Neutrophil (primary cell): ENCODE data around the gene PERM1.

Experiments used
- H3K27ac ChIP-seq: fragments of 200-600 bp; sonication (generic); 2 replicates; pipeline ENCODE4 v1.5.1; 2016; ENCODE audit warnings: mild to moderate bottlenecking, moderate library complexity
- H3K27me3 ChIP-seq: fragments of 200-600 bp; sonication (generic); 2 replicates; pipeline ENCODE4 v1.6.0; 2016; ENCODE audit warnings: mild to moderate bottlenecking
- H3K36me3 ChIP-seq: fragments of 200-600 bp; sonication (generic); 2 replicates; pipeline ENCODE4 v1.5.1; 2017
- H3K4me1 ChIP-seq, 2 experiments: fragments of 200-600 bp in 1 of 2; sonication (generic) in 1 of 2; 1 replicate in 1 of 2; 2 replicates in 1 of 2; pipeline versions ENCODE4 v1.5.1 to v1.6.1; 2013 to 2016; ENCODE audit warnings: low read depth in 1 of 2, low read length in 1 of 2, mild to moderate bottlenecking in 1 of 2, moderate library complexity in 1 of 2; ENCODE audit not compliant: control insufficient read depth in 1 of 2, insufficient read depth in 1 of 2
- H3K4me3 ChIP-seq, 2 experiments: fragments of 200-600 bp in 1 of 2; sonication (generic) in 1 of 2; 1 replicate in 1 of 2; 2 replicates in 1 of 2; pipeline ENCODE4 v1.5.1; 2013 to 2016; ENCODE audit warnings: low read depth in 1 of 2, low read length in 1 of 2, mild to moderate bottlenecking in 1 of 2, moderate library complexity in 1 of 2
- H3K9me3 ChIP-seq: fragments of 200-600 bp; sonication (generic); 2 replicates; pipeline ENCODE4 v1.5.1; 2016
- TF ChIP-seq, protein P1 (sequence below): fragments of 200-600 bp; sonication (generic); IDR thresholded peaks from 2 replicates; pipeline ENCODE4 v1.5.1; 2016; ENCODE audit warnings: antibody characterized with exemption

Gene PERM1

DNA sequence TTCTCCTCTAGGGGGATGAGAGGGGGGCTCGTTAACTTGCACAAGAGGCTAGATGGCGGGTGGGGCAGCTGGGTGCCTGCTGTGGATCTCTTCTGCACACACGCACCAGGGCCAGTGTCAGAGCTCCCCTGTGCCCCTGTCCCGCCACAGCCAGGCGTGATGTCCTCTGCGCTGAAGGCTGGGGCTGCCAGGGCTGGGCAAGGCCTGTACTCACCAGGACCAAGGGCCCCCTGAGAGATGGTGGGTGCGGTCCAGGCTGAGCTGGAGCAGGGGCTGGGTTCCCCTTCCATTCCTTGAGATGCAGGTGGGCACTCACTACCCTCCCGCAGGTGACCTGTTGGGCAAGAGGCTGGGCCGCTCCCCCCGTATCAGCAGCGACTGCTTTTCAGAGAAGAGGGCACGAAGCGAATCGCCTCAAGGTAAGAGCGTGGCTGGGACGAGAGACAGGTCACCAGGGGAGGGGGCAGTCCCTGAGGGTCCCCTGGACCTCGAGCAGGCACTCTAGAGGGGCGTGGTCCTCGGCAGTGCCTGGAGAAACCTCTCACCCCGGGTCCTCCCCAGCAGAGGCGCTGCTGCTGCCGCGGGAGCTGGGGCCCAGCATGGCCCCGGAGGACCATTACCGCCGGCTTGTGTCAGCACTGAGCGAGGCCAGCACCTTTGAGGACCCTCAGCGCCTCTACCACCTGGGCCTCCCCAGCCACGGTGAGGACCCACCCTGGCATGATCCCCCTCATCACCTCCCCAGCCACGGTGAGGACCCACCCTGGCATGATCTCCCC lies 43.0 kb downstream of the PERM1 start:
- Histone ChIP-seq H3K27ac (no peak overlapping the region), H3K4me1 (peaks cover 0 to 23% of the 10 kb centered on the region in 2 experiments), H3K27me3 (peaks cover 92% of the 10 kb centered on the region), H3K4me3 (no peak overlapping the region), H3K36me3 (no peaks in the 10 kb centered on the region), H3K9me3 (no peaks in the 10 kb centered on the region)
- TF ChIP-seq, protein P1, sequence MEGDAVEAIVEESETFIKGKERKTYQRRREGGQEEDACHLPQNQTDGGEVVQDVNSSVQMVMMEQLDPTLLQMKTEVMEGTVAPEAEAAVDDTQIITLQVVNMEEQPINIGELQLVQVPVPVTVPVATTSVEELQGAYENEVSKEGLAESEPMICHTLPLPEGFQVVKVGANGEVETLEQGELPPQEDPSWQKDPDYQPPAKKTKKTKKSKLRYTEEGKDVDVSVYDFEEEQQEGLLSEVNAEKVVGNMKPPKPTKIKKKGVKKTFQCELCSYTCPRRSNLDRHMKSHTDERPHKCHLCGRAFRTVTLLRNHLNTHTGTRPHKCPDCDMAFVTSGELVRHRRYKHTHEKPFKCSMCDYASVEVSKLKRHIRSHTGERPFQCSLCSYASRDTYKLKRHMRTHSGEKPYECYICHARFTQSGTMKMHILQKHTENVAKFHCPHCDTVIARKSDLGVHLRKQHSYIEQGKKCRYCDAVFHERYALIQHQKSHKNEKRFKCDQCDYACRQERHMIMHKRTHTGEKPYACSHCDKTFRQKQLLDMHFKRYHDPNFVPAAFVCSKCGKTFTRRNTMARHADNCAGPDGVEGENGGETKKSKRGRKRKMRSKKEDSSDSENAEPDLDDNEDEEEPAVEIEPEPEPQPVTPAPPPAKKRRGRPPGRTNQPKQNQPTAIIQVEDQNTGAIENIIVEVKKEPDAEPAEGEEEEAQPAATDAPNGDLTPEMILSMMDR = no peak

DNA sequence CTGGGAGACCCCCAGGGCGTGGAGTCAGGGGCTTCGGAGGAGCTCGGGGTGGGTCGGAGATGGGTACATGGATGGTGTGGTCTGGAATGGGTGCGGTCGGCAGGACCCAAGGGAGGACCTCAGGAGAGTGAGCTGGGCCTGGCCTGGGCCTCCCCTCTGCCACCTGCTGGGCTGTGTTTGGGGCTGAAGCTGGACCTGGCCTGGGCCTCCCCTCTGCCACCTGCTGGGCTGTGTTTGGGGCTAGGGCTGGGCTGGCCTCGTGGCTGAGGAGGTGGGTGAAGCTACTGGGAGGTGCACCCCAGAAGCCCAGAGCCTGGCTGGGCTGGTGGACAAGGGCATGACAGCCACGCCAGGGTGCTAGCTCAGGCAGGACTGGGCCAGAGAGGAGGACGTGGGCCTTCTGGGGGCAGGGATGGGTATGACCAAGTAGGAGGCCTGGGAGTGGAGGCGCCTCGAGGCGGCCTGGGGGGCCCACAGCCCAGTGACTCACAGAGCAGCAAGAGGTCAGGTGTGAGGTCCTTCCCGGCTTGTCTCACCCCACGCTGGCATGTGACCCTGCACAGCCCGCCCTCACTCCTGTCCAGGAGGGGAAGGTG lies 43.7 kb downstream of the PERM1 start:
- Histone ChIP-seq H3K9me3 (no peaks in the 10 kb centered on the region), H3K4me1 (peaks cover 0 to 23% of the 10 kb centered on the region in 2 experiments), H3K27me3 (peaks cover 92% of the 10 kb centered on the region), H3K27ac (no peak overlapping the region), H3K4me3 (no peak overlapping the region), H3K36me3 (no peaks in the 10 kb centered on the region)
- TF ChIP-seq, protein P1 = no peak

DNA sequence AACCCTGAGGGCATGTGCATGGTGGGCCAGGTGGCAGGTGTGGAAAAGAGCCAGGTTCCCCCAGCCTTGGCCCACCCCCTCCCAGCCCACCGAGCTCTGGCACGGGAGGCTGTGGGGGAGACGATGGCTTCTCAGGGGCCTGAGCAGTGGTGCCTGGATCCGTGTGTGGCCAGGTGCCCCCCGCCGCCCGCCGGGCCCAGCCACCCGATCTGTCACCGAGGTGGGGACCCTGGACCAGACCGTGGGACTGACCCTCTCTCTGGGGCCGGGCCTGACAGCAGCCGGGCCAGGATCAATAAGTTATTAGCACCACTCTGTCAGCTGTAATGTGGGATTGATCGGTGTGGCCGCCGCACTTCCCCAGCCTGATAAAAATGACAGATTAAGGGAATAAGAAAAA lies 44.4 kb downstream of the PERM1 start:
- H3K27me3 ChIP-seq = peaks cover 92% of the 10 kb centered on the region
- peaks cover 0 to 23% of the 10 kb centered on the region in 2 experiments for H3K4me1 ChIP-seq
- TF ChIP-seq, protein P1 = no peak
- H3K9me3 ChIP-seq = no peaks in the 10 kb centered on the region
- no peak overlapping the region for H3K27ac ChIP-seq
- H3K4me3 ChIP-seq = no peak overlapping the region
- no peaks in the 10 kb centered on the region for H3K36me3 ChIP-seq

DNA sequence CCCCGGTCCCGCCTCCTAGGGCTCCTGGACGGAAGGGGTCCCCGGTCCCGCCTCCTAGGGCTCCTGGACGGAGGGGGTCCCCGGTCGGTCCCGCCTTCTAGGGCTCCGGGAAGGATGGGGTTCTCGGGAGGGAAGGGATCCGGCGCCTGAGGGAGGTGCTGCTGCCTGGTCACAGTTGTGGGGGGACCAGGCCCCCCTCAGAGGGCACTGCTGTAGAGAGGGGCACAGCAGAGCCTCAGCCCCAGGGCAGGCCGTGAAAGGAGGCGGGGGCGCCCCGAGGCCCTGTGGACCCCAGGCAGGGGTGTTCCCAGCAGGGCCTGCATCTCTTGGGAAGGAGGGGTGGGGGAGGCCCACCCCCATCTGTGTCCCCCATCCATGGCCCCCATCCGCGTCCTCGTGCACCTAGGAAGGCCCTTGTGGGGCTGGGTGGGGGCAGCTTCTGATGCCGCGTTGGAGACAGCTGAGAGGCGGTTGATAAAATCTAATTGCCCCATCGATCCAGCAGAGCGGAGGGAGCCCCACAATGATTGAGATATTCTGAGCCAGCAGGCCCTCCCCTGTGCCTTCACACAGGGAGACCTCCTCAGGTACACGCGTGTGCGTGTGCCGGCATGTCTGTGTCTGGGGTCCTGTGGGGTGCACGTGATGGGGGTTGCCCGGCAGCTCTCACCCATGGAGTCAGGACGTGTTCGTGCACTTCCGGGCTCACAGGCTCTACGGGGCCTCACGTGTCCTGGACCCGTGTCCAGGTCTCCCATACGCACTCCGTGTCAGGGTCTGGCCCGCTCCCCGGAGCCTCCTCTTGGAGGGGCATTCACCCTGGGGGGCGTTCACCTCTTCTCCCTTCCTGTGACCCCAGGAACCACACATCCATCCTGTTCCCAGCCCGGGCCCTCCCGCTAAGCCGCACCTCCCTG lies 45.3 kb downstream of the PERM1 start:
- H3K4me3 ChIP-seq = no peak overlapping the region
- no peaks in the 10 kb centered on the region for H3K9me3 ChIP-seq
- no peak overlapping the region for H3K27ac ChIP-seq
- peaks cover 0 to 17% of the 10 kb centered on the region in 2 experiments for H3K4me1 ChIP-seq
- no peaks in the 10 kb centered on the region for H3K36me3 ChIP-seq
- H3K27me3 ChIP-seq = peaks cover 92% of the 10 kb centered on the region
- TF ChIP-seq, protein P1 = no peak

DNA sequence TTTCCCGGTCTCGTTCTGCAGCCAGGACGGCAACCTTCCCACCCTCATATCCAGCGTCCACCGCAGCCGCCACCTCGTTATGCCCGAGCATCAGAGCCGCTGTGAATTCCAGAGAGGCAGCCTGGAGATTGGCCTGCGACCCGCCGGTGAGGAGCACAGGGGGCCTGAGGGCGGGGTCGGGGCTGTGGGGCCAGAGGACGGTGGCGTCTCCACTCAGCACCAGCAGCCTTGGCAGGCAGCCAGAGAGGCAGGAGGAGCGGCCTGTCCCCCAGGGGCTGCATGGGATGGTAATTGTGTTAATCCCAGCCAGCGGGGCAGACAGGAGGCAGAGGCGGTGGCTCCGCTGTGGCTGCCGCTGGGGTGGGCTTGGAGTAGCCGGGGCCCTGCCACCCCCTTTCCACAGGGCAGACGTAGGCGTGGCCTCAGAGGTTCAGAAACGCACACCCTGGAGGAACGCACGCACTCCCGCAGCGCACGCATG lies 46.1 kb downstream of the PERM1 start:
- no peak overlapping the region for H3K27ac ChIP-seq
- H3K4me1 ChIP-seq = peaks cover 0 to 9% of the 10 kb centered on the region in 2 experiments
- no peak overlapping the region for H3K4me3 ChIP-seq
- H3K36me3 ChIP-seq = no peaks in the 10 kb centered on the region
- no peaks in the 10 kb centered on the region for H3K9me3 ChIP-seq
- H3K27me3 ChIP-seq = peaks cover 92% of the 10 kb centered on the region
- TF ChIP-seq, protein P1 = no peak
